Right ventricle myocardium superior (tissue), 1 donor: ENCODE measurements around the gene CA4. TPM values are rescaled to one million over a fixed set of nuclear protein-coding genes. Genes with fewer than 3 reads are reported as not detected.
"Not testable (repeated sequence)": the region's sequence is repeated elsewhere in the genome, so short reads cannot be mapped to it uniquely, and the experiment has no call there.

Experiments used
- ATAC-seq: fragments of 200-7000 bp; cut with Tn5 transposase; one replicate; pipeline ENCODE4 v1.9.1; 2020; ENCODE audit warnings: mild to moderate bottlenecking; ENCODE audit not compliant: poor library complexity
- DNase-seq: peaks from one replicate; pipeline ENCODE4 v3.0.0-alpha.2; 2020
- intact Hi-C: fragments of 100-400 bp; cut with DNase I; formaldehyde crosslinking; loops from one replicate; pipeline ENCODE4 v1.11.2; 2022
- total RNA-seq: library from RNA; stranded (reverse); fragmentation: NEBNext Ultra II Directional; extraction: Animal tissue kit (Norgen Biotek cat#: 25700); gene quantifications from one replicate; pipeline ENCODE4 v1.2.1, GENCODE V29; 2021
- donor health status: DM: no; HTN: yes; CAD: no; lungs with severe emphysema.

Gene CA4
- total RNA-seq, 1 donor from 2014 or later = 15.1 TPM

- ATAC-seq, DNase-seq, intact Hi-C loops: not testable (repeated sequence)
Observed at GRCh38 chr17:60194141-60194540, 44.4 kb downstream of the CA4 start.

GRCh38 chr17:60198630-60199029 is 48.9 kb downstream of the CA4 start:
- intact Hi-C loops, DNase-seq, ATAC-seq: not testable (repeated sequence)

GRCh38 chr17:60205782-60206181 is 56.0 kb downstream of the CA4 start:
- ATAC-seq, intact Hi-C loops, DNase-seq: not testable (repeated sequence)

GRCh38 chr17:60208302-60208701 is 58.5 kb downstream of the CA4 start:
- intact Hi-C loops, DNase-seq, ATAC-seq: not testable (repeated sequence)

Other genes with a start within 250 kb of the CA4 start
- gene RNFT1, start 185.2 kb upstream of the CA4 start, total RNA-seq = 15.9 TPM
- 10.2 TPM for gene HEATR6, start 71.1 kb upstream of the CA4 start, total RNA-seq
- gene USP32, start 242.2 kb downstream of the CA4 start, total RNA-seq = 30.9 TPM